H1 (cell line): Measurements from ENCODE around the gene GRID1. TPM values are rescaled to one million over a fixed set of nuclear protein-coding genes. Genes with fewer than 3 reads are reported as not detected.

Experiments
- ATF2 ChIP-seq: IDR thresholded peaks from 2 replicates; pipeline ENCODE4 v1.6.1; 2012; ENCODE audit warnings: low read length, inconsistent platforms
- KDM1A ChIP-seq: fragments of 200-600, 300-600 bp; sonication (generic); IDR thresholded peaks from 2 replicates; pipeline ENCODE4 v1.7.1; 2016; ENCODE audit warnings: mild to moderate bottlenecking, low read length, borderline replicate concordance
- KDM5A ChIP-seq: fragments of 200-600 bp; IDR thresholded peaks from 2 replicates; pipeline ENCODE4 v1.7.1; 2012; ENCODE audit warnings: mild to moderate bottlenecking, low read length, inconsistent platforms, mixed read lengths
- POLR2AphosphoS5 ChIP-seq: IDR thresholded peaks from 2 replicates; pipeline ENCODE4 v1.6.1; 2011; ENCODE audit warnings: low read depth, low read length
- RFX5 ChIP-seq: IDR thresholded peaks from 2 replicates; pipeline ENCODE4 v1.6.1; 2011; ENCODE audit warnings: low read depth, low read length, improper control_type of control experiment, borderline replicate concordance
- RXRA ChIP-seq: IDR thresholded peaks from 2 replicates; pipeline ENCODE4 v1.6.1; 2011; ENCODE audit warnings: low read depth, mild to moderate bottlenecking, low read length, moderate library complexity; ENCODE audit not compliant: insufficient read depth
- SIX5 ChIP-seq: IDR thresholded peaks from 2 replicates; pipeline ENCODE4 v1.6.1; 2011; ENCODE audit warnings: mild to moderate bottlenecking, low read depth, low read length
- YY1 ChIP-seq: IDR thresholded peaks from 2 replicates; pipeline ENCODE4 v1.6.1; 2011; ENCODE audit warnings: low read depth, mild to moderate bottlenecking, low read length
- polyA plus RNA-seq, 7 experiments: library from polyadenylated mRNA; depleted of rRNA in 3 of 7; stranded (reverse) in 5 of 7; unstranded in 2 of 7; fragments of >200 nt in 5 of 7; fragments of 200-250 nt in 2 of 7; gene quantifications; 1 replicate in 5 of 7; 2 replicates in 1 of 7; 4 replicates in 1 of 7; pipeline versions ENCODE4 v1.2.1 to v1.2.3, GENCODE V29; 2011 to 2013; ENCODE audit warnings: missing spikeins in 2 of 7, mixed read lengths in 2 of 7
- total RNA-seq: library from RNA; stranded (reverse); fragmentation: NEBNext Ultra II Directional; extraction: Animal tissue kit (Norgen Biotek cat#: 25700); gene quantifications from 2 replicates; pipeline ENCODE4 v1.2.1, GENCODE V29; 2021
- TF ChIP-seq, protein P1 (sequence below): fragments of 300-600 bp; sonication (generic); IDR thresholded peaks from 2 replicates; pipeline ENCODE4 v1.7.1; 2012; ENCODE audit warnings: low read length, moderate library complexity, mild to moderate bottlenecking, inconsistent platforms; ENCODE audit not compliant: insufficient replicate concordance
- TF ChIP-seq, protein P2 (sequence below): IDR thresholded peaks from 2 replicates; pipeline ENCODE4 v1.6.1; 2012; ENCODE audit warnings: inconsistent platforms

GRID1 gene
- total and polyA plus RNA-seq, 2 of the 8 experiments (the other 6 are each of a cell fraction or from before 2014, with no cell fraction given), result 0.22 to 0.30 TPM

- TF ChIP-seq, protein P1, sequence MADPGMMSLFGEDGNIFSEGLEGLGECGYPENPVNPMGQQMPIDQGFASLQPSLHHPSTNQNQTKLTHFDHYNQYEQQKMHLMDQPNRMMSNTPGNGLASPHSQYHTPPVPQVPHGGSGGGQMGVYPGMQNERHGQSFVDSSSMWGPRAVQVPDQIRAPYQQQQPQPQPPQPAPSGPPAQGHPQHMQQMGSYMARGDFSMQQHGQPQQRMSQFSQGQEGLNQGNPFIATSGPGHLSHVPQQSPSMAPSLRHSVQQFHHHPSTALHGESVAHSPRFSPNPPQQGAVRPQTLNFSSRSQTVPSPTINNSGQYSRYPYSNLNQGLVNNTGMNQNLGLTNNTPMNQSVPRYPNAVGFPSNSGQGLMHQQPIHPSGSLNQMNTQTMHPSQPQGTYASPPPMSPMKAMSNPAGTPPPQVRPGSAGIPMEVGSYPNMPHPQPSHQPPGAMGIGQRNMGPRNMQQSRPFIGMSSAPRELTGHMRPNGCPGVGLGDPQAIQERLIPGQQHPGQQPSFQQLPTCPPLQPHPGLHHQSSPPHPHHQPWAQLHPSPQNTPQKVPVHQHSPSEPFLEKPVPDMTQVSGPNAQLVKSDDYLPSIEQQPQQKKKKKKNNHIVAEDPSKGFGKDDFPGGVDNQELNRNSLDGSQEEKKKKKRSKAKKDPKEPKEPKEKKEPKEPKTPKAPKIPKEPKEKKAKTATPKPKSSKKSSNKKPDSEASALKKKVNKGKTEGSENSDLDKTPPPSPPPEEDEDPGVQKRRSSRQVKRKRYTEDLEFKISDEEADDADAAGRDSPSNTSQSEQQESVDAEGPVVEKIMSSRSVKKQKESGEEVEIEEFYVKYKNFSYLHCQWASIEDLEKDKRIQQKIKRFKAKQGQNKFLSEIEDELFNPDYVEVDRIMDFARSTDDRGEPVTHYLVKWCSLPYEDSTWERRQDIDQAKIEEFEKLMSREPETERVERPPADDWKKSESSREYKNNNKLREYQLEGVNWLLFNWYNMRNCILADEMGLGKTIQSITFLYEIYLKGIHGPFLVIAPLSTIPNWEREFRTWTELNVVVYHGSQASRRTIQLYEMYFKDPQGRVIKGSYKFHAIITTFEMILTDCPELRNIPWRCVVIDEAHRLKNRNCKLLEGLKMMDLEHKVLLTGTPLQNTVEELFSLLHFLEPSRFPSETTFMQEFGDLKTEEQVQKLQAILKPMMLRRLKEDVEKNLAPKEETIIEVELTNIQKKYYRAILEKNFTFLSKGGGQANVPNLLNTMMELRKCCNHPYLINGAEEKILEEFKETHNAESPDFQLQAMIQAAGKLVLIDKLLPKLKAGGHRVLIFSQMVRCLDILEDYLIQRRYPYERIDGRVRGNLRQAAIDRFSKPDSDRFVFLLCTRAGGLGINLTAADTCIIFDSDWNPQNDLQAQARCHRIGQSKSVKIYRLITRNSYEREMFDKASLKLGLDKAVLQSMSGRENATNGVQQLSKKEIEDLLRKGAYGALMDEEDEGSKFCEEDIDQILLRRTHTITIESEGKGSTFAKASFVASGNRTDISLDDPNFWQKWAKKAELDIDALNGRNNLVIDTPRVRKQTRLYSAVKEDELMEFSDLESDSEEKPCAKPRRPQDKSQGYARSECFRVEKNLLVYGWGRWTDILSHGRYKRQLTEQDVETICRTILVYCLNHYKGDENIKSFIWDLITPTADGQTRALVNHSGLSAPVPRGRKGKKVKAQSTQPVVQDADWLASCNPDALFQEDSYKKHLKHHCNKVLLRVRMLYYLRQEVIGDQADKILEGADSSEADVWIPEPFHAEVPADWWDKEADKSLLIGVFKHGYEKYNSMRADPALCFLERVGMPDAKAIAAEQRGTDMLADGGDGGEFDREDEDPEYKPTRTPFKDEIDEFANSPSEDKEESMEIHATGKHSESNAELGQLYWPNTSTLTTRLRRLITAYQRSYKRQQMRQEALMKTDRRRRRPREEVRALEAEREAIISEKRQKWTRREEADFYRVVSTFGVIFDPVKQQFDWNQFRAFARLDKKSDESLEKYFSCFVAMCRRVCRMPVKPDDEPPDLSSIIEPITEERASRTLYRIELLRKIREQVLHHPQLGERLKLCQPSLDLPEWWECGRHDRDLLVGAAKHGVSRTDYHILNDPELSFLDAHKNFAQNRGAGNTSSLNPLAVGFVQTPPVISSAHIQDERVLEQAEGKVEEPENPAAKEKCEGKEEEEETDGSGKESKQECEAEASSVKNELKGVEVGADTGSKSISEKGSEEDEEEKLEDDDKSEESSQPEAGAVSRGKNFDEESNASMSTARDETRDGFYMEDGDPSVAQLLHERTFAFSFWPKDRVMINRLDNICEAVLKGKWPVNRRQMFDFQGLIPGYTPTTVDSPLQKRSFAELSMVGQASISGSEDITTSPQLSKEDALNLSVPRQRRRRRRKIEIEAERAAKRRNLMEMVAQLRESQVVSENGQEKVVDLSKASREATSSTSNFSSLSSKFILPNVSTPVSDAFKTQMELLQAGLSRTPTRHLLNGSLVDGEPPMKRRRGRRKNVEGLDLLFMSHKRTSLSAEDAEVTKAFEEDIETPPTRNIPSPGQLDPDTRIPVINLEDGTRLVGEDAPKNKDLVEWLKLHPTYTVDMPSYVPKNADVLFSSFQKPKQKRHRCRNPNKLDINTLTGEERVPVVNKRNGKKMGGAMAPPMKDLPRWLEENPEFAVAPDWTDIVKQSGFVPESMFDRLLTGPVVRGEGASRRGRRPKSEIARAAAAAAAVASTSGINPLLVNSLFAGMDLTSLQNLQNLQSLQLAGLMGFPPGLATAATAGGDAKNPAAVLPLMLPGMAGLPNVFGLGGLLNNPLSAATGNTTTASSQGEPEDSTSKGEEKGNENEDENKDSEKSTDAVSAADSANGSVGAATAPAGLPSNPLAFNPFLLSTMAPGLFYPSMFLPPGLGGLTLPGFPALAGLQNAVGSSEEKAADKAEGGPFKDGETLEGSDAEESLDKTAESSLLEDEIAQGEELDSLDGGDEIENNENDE, result no peak
- no peak for TF ChIP-seq KDM1A
- TF ChIP-seq, protein P2, sequence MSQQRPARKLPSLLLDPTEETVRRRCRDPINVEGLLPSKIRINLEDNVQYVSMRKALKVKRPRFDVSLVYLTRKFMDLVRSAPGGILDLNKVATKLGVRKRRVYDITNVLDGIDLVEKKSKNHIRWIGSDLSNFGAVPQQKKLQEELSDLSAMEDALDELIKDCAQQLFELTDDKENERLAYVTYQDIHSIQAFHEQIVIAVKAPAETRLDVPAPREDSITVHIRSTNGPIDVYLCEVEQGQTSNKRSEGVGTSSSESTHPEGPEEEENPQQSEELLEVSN, result no peak
- TF ChIP-seq RXRA, result no peak
- TF ChIP-seq RFX5, result no peak
- no peak for TF ChIP-seq SIX5
- no peak for TF ChIP-seq YY1
- TF ChIP-seq ATF2, result no peak
- no peak for TF ChIP-seq POLR2AphosphoS5
- no peak for TF ChIP-seq KDM5A
Measured at GRCh38 chr10:86247073-86247472, 119.5 kb downstream of the GRID1 start (continued).
